Fibroblast of pulmonary artery (primary cell): ENCODE measurements around the gene GPATCH8.
A peak's percentile ranks its signal among the peaks of the same experiment; 100 is the strongest.

Experiments
- DNase-seq: peaks from one replicate; pipeline ENCODE4 v3.0.0-alpha.2; 2010; ENCODE audit warnings: low read depth
- H3K4me3 ChIP-seq: replicated peaks from 2 replicates; pipeline ENCODE4 v1.5.1; 2011; ENCODE audit warnings: low read depth, mild to moderate bottlenecking, control low read depth, low read length, moderate library complexity
- CTCF ChIP-seq: IDR thresholded peaks from 2 replicates; pipeline ENCODE4 v1.5.1; 2011; ENCODE audit warnings: mild to moderate bottlenecking, control low read depth, low read length, inconsistent platforms; ENCODE audit errors: missing control alignments

Gene GPATCH8

GRCh38 chr17:44352828-44353671, 150.2 kb downstream of the GPATCH8 start:
- no peak overlapping the region for H3K4me3 ChIP-seq
- no peak for TF ChIP-seq CTCF
- no peak for DNase-seq

GRCh38 chr17:44351961-44352827, 151.0 kb downstream of the GPATCH8 start:
- DNase-seq: no peak
- no peak for TF ChIP-seq CTCF
- H3K4me3 ChIP-seq: no peak overlapping the region

GRCh38 chr17:44351464-44351863, 151.7 kb downstream of the GPATCH8 start:
- no peak for DNase-seq
- TF ChIP-seq CTCF: no peak
- no peak overlapping the region for H3K4me3 ChIP-seq

GRCh38 chr17:44350733-44351226, 152.4 kb downstream of the GPATCH8 start:
- DNase-seq: peak; percentile 62
- peak; percentile 77 for TF ChIP-seq CTCF

GRCh38 chr17:44349553-44350070, 153.6 kb downstream of the GPATCH8 start:
- no peak overlapping the region for H3K4me3 ChIP-seq
- TF ChIP-seq CTCF: no peak

More at GRCh38 chr17:44350733-44351226, 152.4 kb downstream of the GPATCH8 start:
- no peak overlapping the region for H3K4me3 ChIP-seq

GRCh38 chr17:44348988-44349364, 154.2 kb downstream of the GPATCH8 start:
- DNase-seq: no peak
- no peak for TF ChIP-seq CTCF
- no peak overlapping the region for H3K4me3 ChIP-seq

More at GRCh38 chr17:44349553-44350070, 153.6 kb downstream of the GPATCH8 start:
- DNase-seq: no peak
